NCI-H2196 treated with DMSO at 0.1 percent for 48 hours (cell line): ENCODE results near the gene BRAF.
"Not testable (repeated sequence)": the region's sequence is repeated elsewhere in the genome, so short reads cannot be mapped to it uniquely, and the experiment has no call there.

Experiments
- DNase-seq: peaks from one replicate; lab custom pipeline; 2025; ENCODE audit not compliant: unreplicated experiment; lab: John Stamatoyannopoulos, UW

The BRAF gene

GRCh38 chr7:140684066-140684950 lies 240.4 kb downstream of the BRAF start:
- no peak for DNase-seq

GRCh38 chr7:140683657-140684056 lies 241.1 kb downstream of the BRAF start:
- no peak for DNase-seq

- no peak for DNase-seq
These were observed 243.0 kb downstream of the BRAF start for GRCh38 chr7:140681766-140682165.

GRCh38 chr7:140680886-140681285 lies 243.8 kb downstream of the BRAF start:
- no peak for DNase-seq

GRCh38 chr7:140679186-140679585 lies 245.5 kb downstream of the BRAF start:
- no peak for DNase-seq

GRCh38 chr7:140678816-140679130 lies 246.0 kb downstream of the BRAF start:
- DNase-seq: no peak

- DNase-seq: no peak
These were observed 246.5 kb downstream of the BRAF start for GRCh38 chr7:140678081-140678815.

GRCh38 chr7:140677496-140677895 lies 247.2 kb downstream of the BRAF start:
- DNase-seq: no peak

GRCh38 chr7:140676956-140677355 lies 247.8 kb downstream of the BRAF start:
- not testable (repeated sequence) for DNase-seq

- DNase-seq: no peak
These were observed 248.4 kb downstream of the BRAF start for GRCh38 chr7:140676306-140676705.

- no peak for DNase-seq
These were observed 249.0 kb downstream of the BRAF start for GRCh38 chr7:140675726-140676125.

- no peak for DNase-seq
These were observed 249.6 kb downstream of the BRAF start for GRCh38 chr7:140674899-140675701.

GRCh38 chr7:140674356-140674800 lies 250.4 kb downstream of the BRAF start:
- no peak for DNase-seq

GRCh38 chr7:140673774-140674155 lies 251.0 kb downstream of the BRAF start:
- no peak for DNase-seq

- DNase-seq: peak; percentile 58
These were observed 251.5 kb downstream of the BRAF start for GRCh38 chr7:140673063-140673773.

- peak; percentile 28 for DNase-seq
These were observed 252.2 kb downstream of the BRAF start, which contains the start of gene ADCK2 for GRCh38 chr7:140672382-140673062. Gene ADCK2, plus strand, starts transcription at chr7:140672945. Its CDS starts 386 bp downstream, at chr7:140673331.

GRCh38 chr7:140671966-140672365 lies 252.8 kb downstream of the BRAF start:
- DNase-seq: no peak

GRCh38 chr7:140670343-140670935 lies 254.3 kb downstream of the BRAF start:
- DNase-seq: no peak

GRCh38 chr7:140669862-140670261 lies 254.9 kb downstream of the BRAF start:
- DNase-seq: not testable (repeated sequence)

- no peak for DNase-seq
These were observed 255.4 kb downstream of the BRAF start for GRCh38 chr7:140669352-140669751.
